Thyroid gland (tissue), 4 donors: ENCODE measurements around the gene ARL2BP.

Source experiments
- CTCF ChIP-seq, 6 experiments: fragments of 200-600 bp in 3 of 6; fragments of 450-650 bp in 3 of 6; sonication (generic) in 3 of 6; IDR thresholded peaks; one replicate each; pipeline ENCODE4 v1.5.1; 2016 to 2019; ENCODE audit warnings: antibody characterized with exemption in 6 of 6, mild to moderate bottlenecking in 2 of 6, inconsistent platforms in 1 of 6, moderate library complexity in 1 of 6
- POLR2A ChIP-seq, 2 donors: fragments of 450-650 bp; IDR thresholded peaks; one replicate each; pipeline ENCODE4 v1.6.1; 2017; ENCODE audit warnings: antibody characterized with exemption in 2 of 2, mild to moderate bottlenecking in 2 of 2, moderate library complexity in 1 of 2

DNA sequence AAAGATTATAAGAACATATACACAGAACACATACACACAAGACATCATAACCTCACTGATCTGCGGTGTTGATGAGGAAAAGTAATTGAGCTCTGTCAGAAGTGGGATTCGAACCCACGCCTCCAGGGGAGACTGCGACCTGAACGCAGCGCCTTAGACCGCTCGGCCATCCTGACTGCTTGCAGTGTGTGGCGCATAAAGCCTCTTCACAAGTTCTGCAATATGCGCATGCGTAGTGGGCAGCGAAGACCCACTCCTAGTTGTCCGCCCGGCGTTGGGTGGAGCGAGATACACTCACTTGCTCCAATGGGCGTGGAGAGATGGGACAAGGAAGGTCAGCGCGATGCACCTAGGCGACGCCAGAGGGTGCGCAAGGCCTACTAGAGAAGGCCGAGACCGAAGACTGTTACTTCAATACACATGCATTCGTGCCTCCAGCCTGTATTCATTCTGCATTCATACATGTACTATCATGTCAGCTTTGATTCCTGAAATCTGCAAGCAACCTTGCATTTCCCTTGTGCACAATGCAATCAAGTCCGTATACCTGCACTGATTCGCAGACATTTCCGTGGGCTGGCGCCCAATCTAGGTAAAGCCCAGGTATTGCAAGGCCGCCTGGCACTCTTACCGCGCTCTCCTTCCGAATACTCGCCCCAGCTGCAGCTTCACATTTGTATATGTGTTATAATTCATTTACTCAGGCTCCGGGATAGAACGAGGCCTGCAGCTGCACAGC lies 55.5 kb downstream of the ARL2BP start:
- TF ChIP-seq CTCF (IDR thresholded peaks at IDR 0.05) (peak; percentile 75 to 100 (median 96)), POLR2A (IDR thresholded peaks at IDR 0.05) (no peak)
